A549 (cell line): ENCODE data around the gene LSM14B. TPM values are rescaled to one million over a fixed set of nuclear protein-coding genes. Genes with fewer than 3 reads are reported as not detected.
A peak's percentile ranks its signal among the peaks of the same experiment; 100 is the strongest.

Experiments used
- CHD2 ChIP-seq: fragments of 150-350 bp; IDR thresholded peaks from 2 replicates; pipeline ENCODE4 v1.6.1; 2014; ENCODE audit warnings: low read length; ENCODE audit not compliant: partially characterized antibody
- CHD4 ChIP-seq: fragments of 200-600 bp; sonication (generic); IDR thresholded peaks from 2 replicates; pipeline ENCODE4 v1.6.1; 2016; ENCODE audit warnings: antibody characterized with exemption, mild to moderate bottlenecking, borderline replicate concordance
- EHF ChIP-seq: fragments of 250-450 bp; sonication (Bioruptor Pico); IDR thresholded peaks from 2 replicates; pipeline ENCODE4 v1.5.0; 2020; ENCODE audit warnings: mild to moderate bottlenecking
- EHMT2 ChIP-seq: fragments of 200-600 bp; sonication (generic); IDR thresholded peaks from 2 replicates; pipeline ENCODE4 v1.6.1; 2016; ENCODE audit warnings: antibody characterized with exemption, low read depth, mild to moderate bottlenecking, moderate library complexity
- FOSB ChIP-seq: fragments of 250-450 bp; sonication (Bioruptor Pico); IDR thresholded peaks from 2 replicates; pipeline ENCODE4 v1.5.0; 2020; ENCODE audit warnings: mild to moderate bottlenecking, moderate library complexity
- FOSL2 ChIP-seq, 2 experiments: fragments of 450-650 bp in 1 of 2; fragments of >200 bp in 1 of 2; sonication (Bioruptor Twin) in 1 of 2; formaldehyde crosslinking; IDR thresholded peaks; 2 replicates each; pipeline versions ENCODE4 v1.5.0 to v1.6.1; 2016 to 2020; ENCODE audit warnings: mild to moderate bottlenecking in 1 of 2, moderate library complexity in 1 of 2
- FOXS1 ChIP-seq: fragments of 250-450 bp; sonication (Bioruptor Pico); IDR thresholded peaks from 2 replicates; pipeline ENCODE4 v1.5.0; 2020; ENCODE audit warnings: mild to moderate bottlenecking, moderate library complexity
- GATA3 ChIP-seq: IDR thresholded peaks from 2 replicates; pipeline ENCODE4 v1.6.1; 2012; ENCODE audit warnings: borderline replicate concordance
- HDAC2 ChIP-seq: fragments of 200-600 bp; sonication (generic); IDR thresholded peaks from 2 replicates; pipeline ENCODE4 v1.6.1; 2016
- HOXA7 ChIP-seq: fragments of 250-450 bp; sonication (Bioruptor Pico); IDR thresholded peaks from 2 replicates; pipeline ENCODE4 v1.5.0; 2020; ENCODE audit warnings: mild to moderate bottlenecking, moderate library complexity
- JUNB ChIP-seq: fragments of >200 bp; sonication (Bioruptor Twin); formaldehyde crosslinking; IDR thresholded peaks from 2 replicates; pipeline ENCODE4 v1.6.1; 2016
- KDM5A ChIP-seq: fragments of 200-600 bp; sonication (generic); IDR thresholded peaks from 2 replicates; pipeline ENCODE4 v1.6.1; 2016; ENCODE audit warnings: antibody characterized with exemption, mild to moderate bottlenecking
- MAZ ChIP-seq: fragments of 150-350 bp; IDR thresholded peaks from 2 replicates; pipeline ENCODE4 v1.6.1; 2014; ENCODE audit warnings: antibody characterized with exemption, low read depth, low read length, borderline replicate concordance
- MYC ChIP-seq: IDR thresholded peaks from 2 replicates; pipeline ENCODE4 v1.6.1; 2012; ENCODE audit warnings: mild to moderate bottlenecking, inconsistent platforms, low read length, improper control_type of control experiment, borderline replicate concordance
- NR3C1 ChIP-seq: fragments of >200 bp; sonication (Bioruptor Twin); formaldehyde crosslinking; IDR thresholded peaks from 3 replicates; pipeline ENCODE4 v1.6.1; 2017
- RARB ChIP-seq: fragments of 250-450 bp; sonication (Bioruptor Pico); IDR thresholded peaks from 2 replicates; pipeline ENCODE4 v1.8.0; 2021; ENCODE audit warnings: mild to moderate bottlenecking, moderate library complexity
- RNF2 ChIP-seq: fragments of 200-600 bp; sonication (generic); IDR thresholded peaks from 2 replicates; pipeline ENCODE4 v1.6.1; 2016; ENCODE audit warnings: low read depth, mild to moderate bottlenecking, antibody characterized with exemption, moderate library complexity, borderline replicate concordance
- SREBF2 ChIP-seq: fragments of 450-650 bp; IDR thresholded peaks from 2 replicates; pipeline ENCODE4 v1.6.1; 2014; ENCODE audit warnings: mild to moderate bottlenecking, moderate library complexity
- TP53 ChIP-seq: fragments of 250-450 bp; sonication (Bioruptor Pico); IDR thresholded peaks from 2 replicates; pipeline ENCODE4 v1.5.0; 2021; ENCODE audit warnings: mild to moderate bottlenecking, moderate library complexity
- ZC3H11A ChIP-seq: fragments of 450-650 bp; IDR thresholded peaks from 2 replicates; pipeline ENCODE4 v1.6.1; 2014; ENCODE audit warnings: antibody characterized with exemption, mild to moderate bottlenecking
- ZFP36 ChIP-seq: fragments of 450-650 bp; IDR thresholded peaks from 2 replicates; pipeline ENCODE4 v1.6.1; 2014; ENCODE audit warnings: borderline replicate concordance; ENCODE audit not compliant: partially characterized antibody
- ZSCAN20 ChIP-seq: fragments of 250-450 bp; sonication (Bioruptor Pico); IDR thresholded peaks from 2 replicates; pipeline ENCODE4 v1.8.0; 2022; ENCODE audit warnings: mild to moderate bottlenecking, moderate library complexity
- polyA plus RNA-seq, 4 experiments: library from polyadenylated mRNA; depleted of rRNA in 3 of 4; stranded (reverse); fragments of >200 nt; fragmentation: RNase III in 1 of 4; extraction: RNeasy Plus Mini Kit Qiagen cat#74134 plus additional on column Dnase treatment in 1 of 4; gene quantifications; 2 replicates in 3 of 4; 3 replicates in 1 of 4; pipeline ENCODE4 v1.2.3, GENCODE V29; 2011 to 2017
- TF ChIP-seq, protein P1 (sequence below): fragments of >200 bp; sonication (Bioruptor Twin); formaldehyde crosslinking; IDR thresholded peaks from 2 replicates; pipeline ENCODE4 v1.6.1; 2016
- TF ChIP-seq, protein P2 (sequence below): IDR thresholded peaks from 2 replicates; pipeline ENCODE4 v1.6.1; 2012
- TF ChIP-seq, protein P3 (sequence below): fragments of 250-450 bp; sonication (Bioruptor Pico); IDR thresholded peaks from 2 replicates; pipeline ENCODE4 v1.5.0; 2020; ENCODE audit warnings: low read depth, mild to moderate bottlenecking, moderate library complexity
- TF ChIP-seq, protein P4 (sequence below): fragments of >200 bp; sonication (Bioruptor Twin); formaldehyde crosslinking; IDR thresholded peaks from 3 replicates; pipeline ENCODE4 v1.5.1; 2016
- TF ChIP-seq, protein P5 (sequence below): IDR thresholded peaks from 2 replicates; pipeline ENCODE4 v1.6.1; 2012

The LSM14B gene
- polyA plus RNA-seq, 2 of the 4 experiments (the other 2 are of a cell fraction): 22.7 to 28.1 TPM

DNA sequence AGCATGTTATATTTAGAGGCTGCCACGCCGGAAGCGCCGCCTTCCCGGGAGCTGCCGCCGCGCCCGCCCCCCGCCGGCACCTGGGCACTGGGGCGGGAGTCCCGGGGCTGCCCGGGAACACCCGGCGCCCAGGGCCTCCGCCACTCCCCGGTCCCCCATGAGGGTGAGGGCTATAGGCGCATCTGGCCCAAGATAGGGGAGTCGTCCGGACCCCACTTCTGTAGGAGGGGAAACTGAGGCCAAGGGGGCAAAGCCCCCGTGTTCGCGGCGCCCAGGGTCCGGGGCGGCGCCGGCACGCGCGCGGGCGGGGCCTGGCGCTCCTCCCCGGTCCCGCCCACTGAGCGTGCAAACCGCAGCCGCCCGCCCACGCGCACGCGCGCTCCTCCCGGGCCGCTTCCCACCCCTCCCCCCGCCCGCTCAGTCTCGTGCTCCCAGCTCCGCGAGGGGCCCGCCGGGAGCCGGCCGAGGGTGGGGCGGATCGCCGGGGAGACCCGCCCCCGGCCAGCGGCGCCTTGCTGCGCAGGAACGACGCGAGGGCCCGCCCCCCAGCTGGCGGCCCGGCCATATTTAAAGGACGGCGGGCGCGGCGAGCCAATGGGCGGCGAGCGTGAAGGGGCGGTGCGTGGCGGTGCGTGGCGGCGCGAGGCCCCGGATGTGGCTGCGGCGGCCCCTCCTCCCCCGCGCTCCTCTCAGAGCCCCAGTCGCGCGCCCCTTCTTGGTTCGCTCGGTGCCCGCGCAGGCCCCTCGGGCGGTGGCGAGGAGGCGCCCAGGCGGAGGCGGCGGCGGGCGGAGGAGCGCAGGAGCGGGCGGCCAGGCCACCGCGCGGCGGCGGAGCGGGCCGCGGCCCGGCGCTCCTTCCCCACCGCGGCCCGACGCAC is at the start of gene LSM14B (continued):
- TF ChIP-seq GATA3 (no peak), RNF2 (no peak), MYC (no peak), KDM5A (no peak), JUNB (no peak), ZC3H11A (no peak), FOSL2 (IDR thresholded peaks at IDR 0.05) (no peak), FOSL2 (CRISPR knock-in tag; IDR thresholded peaks at IDR 0.05) (0 out of 2 replicates have a peak, but pooled peaks have one; percentile 2), FOSB (CRISPR knock-in tag) (no peak), EHMT2 (no peak), ZSCAN20 (CRISPR knock-in tag) (no peak), HOXA7 (CRISPR knock-in tag) (no peak), TP53 (CRISPR knock-in tag) (no peak), RARB (CRISPR knock-in tag) (no peak), FOXS1 (CRISPR knock-in tag) (no peak), SREBF2 (no peak), MAZ (no peak), CHD4 (no peak), HDAC2 (no peak), NR3C1 (no peak), CHD2 (peak; percentile 51), ZFP36 (no peak), EHF (CRISPR knock-in tag) (no peak)
- TF ChIP-seq, protein P1, sequence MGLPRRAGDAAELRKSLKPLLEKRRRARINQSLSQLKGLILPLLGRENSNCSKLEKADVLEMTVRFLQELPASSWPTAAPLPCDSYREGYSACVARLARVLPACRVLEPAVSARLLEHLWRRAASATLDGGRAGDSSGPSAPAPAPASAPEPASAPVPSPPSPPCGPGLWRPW: no peak
- TF ChIP-seq, protein P2, sequence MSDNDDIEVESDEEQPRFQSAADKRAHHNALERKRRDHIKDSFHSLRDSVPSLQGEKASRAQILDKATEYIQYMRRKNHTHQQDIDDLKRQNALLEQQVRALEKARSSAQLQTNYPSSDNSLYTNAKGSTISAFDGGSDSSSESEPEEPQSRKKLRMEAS: peak; percentile 53; the same call in 1 of the 2 replicates
- TF ChIP-seq, protein P3, sequence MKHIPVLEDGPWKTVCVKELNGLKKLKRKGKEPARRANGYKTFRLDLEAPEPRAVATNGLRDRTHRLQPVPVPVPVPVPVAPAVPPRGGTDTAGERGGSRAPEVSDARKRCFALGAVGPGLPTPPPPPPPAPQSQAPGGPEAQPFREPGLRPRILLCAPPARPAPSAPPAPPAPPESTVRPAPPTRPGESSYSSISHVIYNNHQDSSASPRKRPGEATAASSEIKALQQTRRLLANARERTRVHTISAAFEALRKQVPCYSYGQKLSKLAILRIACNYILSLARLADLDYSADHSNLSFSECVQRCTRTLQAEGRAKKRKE (CRISPR knock-in tag): no peak
- TF ChIP-seq, protein P4, sequence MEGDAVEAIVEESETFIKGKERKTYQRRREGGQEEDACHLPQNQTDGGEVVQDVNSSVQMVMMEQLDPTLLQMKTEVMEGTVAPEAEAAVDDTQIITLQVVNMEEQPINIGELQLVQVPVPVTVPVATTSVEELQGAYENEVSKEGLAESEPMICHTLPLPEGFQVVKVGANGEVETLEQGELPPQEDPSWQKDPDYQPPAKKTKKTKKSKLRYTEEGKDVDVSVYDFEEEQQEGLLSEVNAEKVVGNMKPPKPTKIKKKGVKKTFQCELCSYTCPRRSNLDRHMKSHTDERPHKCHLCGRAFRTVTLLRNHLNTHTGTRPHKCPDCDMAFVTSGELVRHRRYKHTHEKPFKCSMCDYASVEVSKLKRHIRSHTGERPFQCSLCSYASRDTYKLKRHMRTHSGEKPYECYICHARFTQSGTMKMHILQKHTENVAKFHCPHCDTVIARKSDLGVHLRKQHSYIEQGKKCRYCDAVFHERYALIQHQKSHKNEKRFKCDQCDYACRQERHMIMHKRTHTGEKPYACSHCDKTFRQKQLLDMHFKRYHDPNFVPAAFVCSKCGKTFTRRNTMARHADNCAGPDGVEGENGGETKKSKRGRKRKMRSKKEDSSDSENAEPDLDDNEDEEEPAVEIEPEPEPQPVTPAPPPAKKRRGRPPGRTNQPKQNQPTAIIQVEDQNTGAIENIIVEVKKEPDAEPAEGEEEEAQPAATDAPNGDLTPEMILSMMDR: no peak
- TF ChIP-seq, protein P5, sequence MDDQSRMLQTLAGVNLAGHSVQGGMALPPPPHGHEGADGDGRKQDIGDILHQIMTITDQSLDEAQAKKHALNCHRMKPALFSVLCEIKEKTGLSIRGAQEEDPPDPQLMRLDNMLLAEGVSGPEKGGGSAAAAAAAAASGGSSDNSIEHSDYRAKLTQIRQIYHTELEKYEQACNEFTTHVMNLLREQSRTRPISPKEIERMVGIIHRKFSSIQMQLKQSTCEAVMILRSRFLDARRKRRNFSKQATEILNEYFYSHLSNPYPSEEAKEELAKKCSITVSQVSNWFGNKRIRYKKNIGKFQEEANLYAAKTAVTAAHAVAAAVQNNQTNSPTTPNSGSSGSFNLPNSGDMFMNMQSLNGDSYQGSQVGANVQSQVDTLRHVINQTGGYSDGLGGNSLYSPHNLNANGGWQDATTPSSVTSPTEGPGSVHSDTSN: 0 out of 2 replicates have a peak, but pooled peaks have one; percentile 36
